Natural killer cell treated with Interleukin-12 subunit alpha and Interleukin-12 subunit beta and Interleukin-15 and Interleukin-18, amount 100 ng/mL, for 72 hours (primary cell): Measurements from ENCODE around the gene HDAC2. TPM values are rescaled to one million over a fixed set of nuclear protein-coding genes. Genes with fewer than 3 reads are reported as not detected.

ENCODE experiments used
- ATAC-seq, 2 donors: fragments of 150-1000 bp; cut with Tn5 transposase in 1 of 2; sonication (Bioruptor Pico), chemical (Tn5 transposase) in 1 of 2; 2 replicates each; pipeline ENCODE4 v1.10.0; 2021
- DNase-seq: peaks from one replicate; pipeline ENCODE4 v3.0.0; 2022; ENCODE audit warnings: low spot score
- H3K27ac Mint-ChIP-seq, 2 donors: 1 replicate in 1 of 2; 2 replicates in 1 of 2; pipeline ENCODE4 v1.8.0; 2022; ENCODE audit warnings: mixed read lengths in 2 of 2, mild to moderate bottlenecking in 1 of 2, moderate library complexity in 1 of 2
- H3K27me3 Mint-ChIP-seq, 2 donors: 1 replicate in 1 of 2; 2 replicates in 1 of 2; pipeline ENCODE4 v1.8.0; 2022; ENCODE audit warnings: mixed read lengths in 2 of 2
- H3K36me3 Mint-ChIP-seq: one replicate; pipeline ENCODE4 v1.8.0; 2022; ENCODE audit warnings: mixed read lengths
- H3K4me1 Mint-ChIP-seq, 2 donors: 1 replicate in 1 of 2; 2 replicates in 1 of 2; pipeline ENCODE4 v1.8.0; 2022; ENCODE audit warnings: low read depth in 2 of 2, mixed read lengths in 2 of 2, mild to moderate bottlenecking in 1 of 2
- H3K4me3 Mint-ChIP-seq: one replicate; pipeline ENCODE4 v1.8.0; 2022; ENCODE audit warnings: mixed read lengths
- H3K9me3 Mint-ChIP-seq: 2 replicates; pipeline ENCODE4 v1.8.0; 2022; ENCODE audit warnings: mixed read lengths
- total RNA-seq, 2 donors: library from RNA; stranded (reverse); gene quantifications; one replicate each; pipeline ENCODE4 v1.2.3, GENCODE V29; 2022

HDAC2 gene
- total RNA-seq, 2 donors from 2014 or later: 60.8 to 72.2 TPM

GRCh38 chr6:113888493-113888892 lies 82.5 kb downstream of the HDAC2 start:
- Mint-ChIP-seq H3K27me3 (peaks cover 12 to 29% of the 10 kb centered on the region in 2 donors), H3K27ac (no peak overlapping the region), H3K4me1 (no peaks in the 10 kb centered on the region), H3K4me3 (no peak overlapping the region), H3K9me3 (no peaks in the 10 kb centered on the region), H3K36me3 (no peaks in the 10 kb centered on the region)
- ATAC-seq: no peak
- no peak for DNase-seq

GRCh38 chr6:113886512-113886911 lies 84.4 kb downstream of the HDAC2 start:
- no peaks in the 10 kb centered on the region for H3K4me1 Mint-ChIP-seq
- no peak overlapping the region for H3K4me3 Mint-ChIP-seq
- no peaks in the 10 kb centered on the region for H3K36me3 Mint-ChIP-seq
- H3K9me3 Mint-ChIP-seq: no peaks in the 10 kb centered on the region
- DNase-seq (no peak), ATAC-seq (no peak)
- peaks cover 14 to 19% of the 10 kb centered on the region in 2 donors for H3K27me3 Mint-ChIP-seq
- H3K27ac Mint-ChIP-seq: no peak overlapping the region

DNA sequence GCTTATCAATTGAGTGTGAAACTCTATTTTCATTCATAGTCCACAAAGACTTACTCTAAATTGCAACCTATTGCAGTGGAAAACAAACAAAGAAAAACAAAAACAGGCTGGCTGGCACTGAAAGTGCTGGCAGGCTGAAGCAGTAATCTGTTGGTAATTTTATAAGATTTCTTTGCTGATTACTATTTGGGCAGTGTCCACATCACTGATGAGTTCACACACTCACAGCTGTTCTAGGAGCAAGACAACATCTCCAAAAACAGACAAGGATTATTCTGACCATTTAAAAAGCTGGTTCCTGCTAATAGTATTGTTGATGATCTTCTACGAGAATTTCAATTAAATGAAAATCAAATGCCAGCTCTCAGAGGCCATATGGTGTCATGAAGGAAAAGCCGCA lies 86.9 kb downstream of the HDAC2 start:
- DNase-seq: no peak
- H3K4me1 Mint-ChIP-seq: no peaks in the 10 kb centered on the region
- no peaks in the 10 kb centered on the region for H3K9me3 Mint-ChIP-seq
- H3K4me3 Mint-ChIP-seq: no peak overlapping the region
- no peaks in the 10 kb centered on the region for H3K36me3 Mint-ChIP-seq
- no peak overlapping the region for H3K27ac Mint-ChIP-seq
- peaks cover 20 to 28% of the 10 kb centered on the region in 2 donors for H3K27me3 Mint-ChIP-seq
- ATAC-seq: no peak

Other genes with a start within 250 kb of the HDAC2 start
- gene MARCKS, start 113.8 kb downstream of the HDAC2 start, total RNA-seq: 1 to 10 TPM in 1 of 2 donors, under 1 TPM in 1; 0.74 to 1.1 TPM